A673 (cell line): ENCODE data around the gene P4HA2. TPM values are rescaled to one million over a fixed set of nuclear protein-coding genes. Genes with fewer than 3 reads are reported as not detected.

ENCODE experiments used
- BruUV-seq: library from RNA; stranded (reverse); fragments of 400-500 nt; replicated peaks from 2 replicates; lab custom pipeline; 2021; lab: Mats Ljungman, UMichigan
- CTCF ChIA-PET: fragments of 300-600 bp; sonication (Branson Sonifier 250); formaldehyde crosslinking; loops from one replicate; lab custom pipeline; 2022; ENCODE audit warnings: antibody characterized with exemption; lab: Charles Lee
- POLR2A ChIA-PET: fragments of 300-600 bp; sonication (Branson Sonifier 250); formaldehyde crosslinking; loops from one replicate; lab custom pipeline; 2022; ENCODE audit warnings: antibody characterized with exemption; ENCODE audit not compliant: low non-redundant PET; lab: Charles Lee
- DNase-seq: peaks from one replicate; pipeline ENCODE4 v3.0.0-alpha.2; 2015; ENCODE audit warnings: low spot score
- H3K27ac ChIP-seq: fragments of 200-600 bp; sonication (generic); 2 replicates; pipeline ENCODE4 v1.5.1; 2016; ENCODE audit warnings: mixed run types, low read depth, mild to moderate bottlenecking, mixed read lengths, antibody characterized with exemption, low read length; ENCODE audit not compliant: poor library complexity, severe bottlenecking
- H3K27me3 ChIP-seq: fragments of 200-600 bp; sonication (generic); replicated peaks from 2 replicates; pipeline ENCODE4 v1.6.1; 2017; ENCODE audit warnings: mixed run types, low read depth, mild to moderate bottlenecking, mixed read lengths, antibody characterized with exemption, low read length; ENCODE audit not compliant: insufficient read depth, poor library complexity
- H3K36me3 ChIP-seq: fragments of 200-600 bp; sonication (generic); 2 replicates; pipeline ENCODE4 v1.6.1; 2016; ENCODE audit warnings: mixed run types, mild to moderate bottlenecking, mixed read lengths, antibody characterized with exemption, low read length; ENCODE audit not compliant: insufficient read depth, poor library complexity, severe bottlenecking
- H3K4me1 ChIP-seq: fragments of 200-600 bp; sonication (generic); 2 replicates; pipeline ENCODE4 v1.6.1; 2017; ENCODE audit warnings: mixed run types, mild to moderate bottlenecking, mixed read lengths, antibody characterized with exemption, low read length; ENCODE audit not compliant: insufficient read depth, poor library complexity, severe bottlenecking
- H3K4me3 ChIP-seq: fragments of 200-600 bp; sonication (generic); 2 replicates; pipeline ENCODE4 v1.5.1; 2016; ENCODE audit warnings: low read depth, mixed run types, mild to moderate bottlenecking, mixed read lengths, low read length; ENCODE audit not compliant: poor library complexity, severe bottlenecking
- H3K9me3 ChIP-seq: fragments of 200-600 bp; sonication (generic); 2 replicates; pipeline ENCODE4 v1.6.1; 2016; ENCODE audit warnings: mixed run types, low read depth, mild to moderate bottlenecking, mixed read lengths, antibody characterized with exemption, low read length; ENCODE audit not compliant: poor library complexity, severe bottlenecking
- CTCF ChIP-seq: fragments of 300-800, 200-600 bp; sonication (generic); conservative IDR thresholded peaks from 2 replicates; pipeline ENCODE4 v1.5.1; 2017; ENCODE audit warnings: low read depth, mild to moderate bottlenecking, antibody characterized with exemption, low read length, moderate library complexity, mixed read lengths
- EZH2 ChIP-seq: fragments of 200-600 bp; sonication (generic); IDR thresholded peaks from 2 replicates; pipeline ENCODE4 v1.6.1; 2017; ENCODE audit warnings: borderline replicate concordance, low read depth, mild to moderate bottlenecking, mixed read lengths, antibody characterized with exemption, low read length; ENCODE audit not compliant: poor library complexity, severe bottlenecking
- intact Hi-C: fragments of 100-400 bp; cut with micrococcal nuclease; formaldehyde crosslinking; loops from one replicate; pipeline ENCODE4 v1.10.0; 2022; ENCODE audit not compliant: unreplicated experiment
- total RNA-seq: library from RNA; stranded (reverse); gene quantifications from 2 replicates; pipeline ENCODE4 v1.2.3, GENCODE V29; 2021

Gene P4HA2
- total RNA-seq, 1 experiment from 2014 or later = 2.8 TPM

DNA sequence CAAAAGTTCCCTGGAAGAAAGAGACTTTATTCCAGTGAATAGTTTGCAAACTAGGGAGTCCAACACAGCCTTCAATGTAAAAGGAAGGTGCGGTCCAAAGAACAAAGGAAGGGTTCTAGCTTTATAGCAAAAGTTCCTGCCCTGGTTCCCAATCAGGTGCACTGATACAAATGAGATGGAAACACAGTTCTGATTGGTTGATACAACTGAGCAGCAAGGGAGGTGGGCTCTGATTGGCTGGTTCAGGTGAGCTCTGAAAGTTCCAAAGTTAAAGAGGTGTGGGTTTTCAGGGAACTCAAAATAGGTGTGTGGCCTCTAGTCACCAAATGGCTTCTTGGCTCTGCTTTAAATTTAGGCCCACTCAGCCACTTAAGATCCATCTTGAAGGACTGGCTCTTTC, 43.1 kb downstream of the P4HA2 start:
- Histone ChIP-seq H3K4me3 (no peak overlapping the region), H3K36me3 (no peaks in the 10 kb centered on the region), H3K9me3 (no peaks in the 10 kb centered on the region), H3K27ac (no peak overlapping the region), H3K4me1 (no peaks in the 10 kb centered on the region), H3K27me3 (no peaks in the 10 kb centered on the region)
- BruUV-seq = no TSS peak
- CTCF ChIA-PET = no interaction called here
- TF ChIP-seq CTCF (no peak), EZH2 (no peak)
- intact Hi-C loops = loop anchor here (10.0 kb wide), 1 partner anchor 310 kb away; the partner anchor contains the start of gene IRF1
- POLR2A ChIA-PET = no interaction called here
- DNase-seq = no peak

DNA sequence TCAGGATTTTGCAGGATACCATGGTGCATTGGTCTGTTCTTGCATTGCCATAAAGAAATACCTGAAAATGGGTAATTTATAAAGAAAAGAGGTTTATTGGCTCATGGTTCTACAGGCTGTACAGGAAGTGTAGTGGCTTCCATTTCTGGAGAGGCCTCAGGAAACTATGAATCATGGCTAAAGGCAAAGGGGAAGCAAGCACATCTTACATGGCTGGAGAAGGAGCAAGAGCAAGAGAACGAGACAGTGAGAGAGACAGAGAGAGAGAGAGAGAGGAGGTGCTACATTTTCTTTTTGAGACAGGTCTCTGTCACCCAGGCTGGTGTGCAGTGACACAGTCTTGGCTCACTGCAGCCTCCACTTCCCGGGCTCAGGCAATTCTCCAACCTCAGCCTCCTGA, 43.9 kb downstream of the P4HA2 start:
- intact Hi-C loops = loop anchor here (10.0 kb wide), 1 partner anchor 311 kb away; the partner anchor contains the start of gene IRF1
- Histone ChIP-seq H3K4me3 (no peak overlapping the region), H3K9me3 (no peaks in the 10 kb centered on the region), H3K36me3 (no peaks in the 10 kb centered on the region), H3K27ac (no peak overlapping the region), H3K27me3 (no peaks in the 10 kb centered on the region), H3K4me1 (no peaks in the 10 kb centered on the region)
- BruUV-seq = no TSS peak
- TF ChIP-seq CTCF (no peak), EZH2 (no peak)
- POLR2A ChIA-PET = no interaction called here
- DNase-seq = no peak
- CTCF ChIA-PET = no interaction called here

DNA sequence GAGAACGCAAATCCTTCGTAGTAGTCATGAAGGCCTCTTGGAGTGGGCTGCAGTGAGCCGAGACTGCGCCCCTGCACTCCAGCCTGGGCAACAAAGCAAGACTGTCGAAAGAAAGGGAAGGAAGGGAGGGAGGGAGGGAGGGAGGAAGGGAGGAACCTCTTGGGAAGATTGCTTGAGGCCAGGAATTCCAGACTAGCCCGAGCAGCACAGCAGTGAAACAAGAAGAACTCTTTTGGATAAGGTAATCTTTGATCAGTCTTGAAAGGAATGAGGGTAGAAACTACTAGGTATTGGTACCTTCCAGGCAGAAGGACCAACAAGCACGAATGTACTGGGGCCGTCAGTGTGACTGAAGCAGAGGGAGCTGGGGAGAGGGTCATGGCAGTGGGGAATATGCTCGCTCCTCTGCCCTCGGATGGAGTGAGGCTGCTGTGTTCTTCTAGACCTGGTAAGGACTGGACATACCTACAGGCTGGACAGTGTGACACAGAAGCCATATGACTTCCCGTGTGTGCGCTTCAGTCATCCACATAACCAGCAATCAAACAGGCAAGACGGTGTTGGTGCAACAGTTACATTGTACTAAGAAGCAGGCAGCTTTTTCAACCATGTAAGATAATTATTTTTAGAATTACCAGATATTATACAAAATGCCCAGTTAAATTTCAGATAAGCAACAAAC, 45.2 kb downstream of the P4HA2 start:
- Histone ChIP-seq H3K9me3 (no peaks in the 10 kb centered on the region), H3K4me1 (no peaks in the 10 kb centered on the region), H3K27ac (no peak overlapping the region), H3K36me3 (no peaks in the 10 kb centered on the region), H3K4me3 (no peak overlapping the region), H3K27me3 (no peaks in the 10 kb centered on the region)
- POLR2A ChIA-PET = no interaction called here
- intact Hi-C loops = loop anchor here (10.0 kb wide), 1 partner anchor 312 kb away; the partner anchor contains the start of gene IRF1
- no peak for DNase-seq
- no TSS peak for BruUV-seq
- no peak for TF ChIP-seq CTCF
- TF ChIP-seq EZH2 = no peak
- CTCF ChIA-PET = no interaction called here
